CD8-positive, alpha-beta memory T cell (primary cell): ENCODE measurements around the gene WT1. TPM values are rescaled to one million over a fixed set of nuclear protein-coding genes. Genes with fewer than 3 reads are reported as not detected.

Source experiments
- CTCF ChIA-PET: fragments of 350-600 bp; sonication (Branson Sonifier 250); formaldehyde crosslinking; loops from one replicate; lab custom pipeline; 2021; ENCODE audit warnings: antibody characterized with exemption; lab: Charles Lee
- POLR2A ChIA-PET: fragments of 350-600 bp; sonication (Branson Sonifier 250); formaldehyde crosslinking; loops from one replicate; lab custom pipeline; 2021; ENCODE audit warnings: antibody characterized with exemption; lab: Charles Lee
- DNase-seq, 5 donors: peaks; one replicate each; pipeline versions ENCODE4 v3.0.0 to v3.0.0-alpha.2; 2020 to 2022; ENCODE audit warnings: mixed read lengths in 1 of 5
- H3K27ac ChIP-seq: one replicate; pipeline ENCODE4 v1.7.0; 2013; ENCODE audit warnings: low read depth, mild to moderate bottlenecking, low read length, moderate library complexity
- H3K27me3 ChIP-seq: 2 replicates; pipeline ENCODE4 v1.7.0; 2013; ENCODE audit warnings: low read length, mild to moderate bottlenecking; ENCODE audit not compliant: insufficient read depth, poor library complexity, severe bottlenecking
- H3K36me3 ChIP-seq: 2 replicates; pipeline ENCODE4 v1.7.0; 2013; ENCODE audit warnings: mild to moderate bottlenecking, low read length, moderate library complexity; ENCODE audit not compliant: insufficient read depth
- H3K4me1 ChIP-seq: 2 replicates; pipeline ENCODE4 v1.7.0; 2013; ENCODE audit warnings: mild to moderate bottlenecking, low read length, moderate library complexity; ENCODE audit not compliant: insufficient read depth
- H3K4me3 ChIP-seq: 2 replicates; pipeline ENCODE4 v1.7.0; 2013; ENCODE audit warnings: mild to moderate bottlenecking, low read length
- H3K9me3 ChIP-seq: 2 replicates; pipeline ENCODE4 v1.7.0; 2013; ENCODE audit warnings: mild to moderate bottlenecking, low read length
- H3K27ac Mint-ChIP-seq, 8 donors: one replicate each; pipeline ENCODE4 v1.8.0; 2020 to 2021; ENCODE audit warnings: mixed read lengths in 8 of 8, mild to moderate bottlenecking in 6 of 8, inconsistent platforms in 3 of 8, moderate library complexity in 3 of 8
- H3K27me3 Mint-ChIP-seq, 2 donors: one replicate each; pipeline ENCODE4 v1.8.0; 2020 to 2021; ENCODE audit warnings: mixed read lengths in 2 of 2, mild to moderate bottlenecking in 1 of 2, moderate library complexity in 1 of 2
- H3K36me3 Mint-ChIP-seq, 3 donors: one replicate each; pipeline ENCODE4 v1.8.0; 2020 to 2021; ENCODE audit warnings: mixed read lengths in 3 of 3, inconsistent platforms in 1 of 3, mild to moderate bottlenecking in 1 of 3
- H3K4me1 Mint-ChIP-seq, 3 donors: one replicate each; pipeline ENCODE4 v1.8.0; 2020 to 2021; ENCODE audit warnings: mixed read lengths in 3 of 3, inconsistent platforms in 1 of 3, mild to moderate bottlenecking in 1 of 3
- H3K4me3 Mint-ChIP-seq, 7 donors: one replicate each; pipeline ENCODE4 v1.8.0; 2020 to 2021; ENCODE audit warnings: mixed read lengths in 7 of 7, mild to moderate bottlenecking in 6 of 7, moderate library complexity in 4 of 7, inconsistent platforms in 2 of 7
- H3K9me3 Mint-ChIP-seq, 5 donors: one replicate each; pipeline ENCODE4 v1.8.0; 2020 to 2022; ENCODE audit warnings: mixed read lengths in 5 of 5, mild to moderate bottlenecking in 3 of 5, moderate library complexity in 2 of 5, inconsistent platforms in 1 of 5
- polyA plus RNA-seq: library from polyadenylated mRNA; unstranded; fragments of 300-500 nt; fragmentation: Illumina TruSeq; gene quantifications from one replicate; pipeline ENCODE4 v1.2.3, GENCODE V29; 2021
- total RNA-seq, 2 experiments: library from RNA; stranded (reverse); gene quantifications; one replicate each; pipeline ENCODE4 v1.2.3, GENCODE V29; 2021

The WT1 gene
- total and polyA plus RNA-seq, 3 experiments from 2014 or later: not detected

- POLR2A ChIA-PET: no interaction called here
- no peak for DNase-seq
- Mint-ChIP-seq H3K36me3 (peaks cover 0 to 1% (median 0%) of the 10 kb centered on the region in 3 donors), H3K9me3 (peaks cover 0 to 6% (median 3%) of the 10 kb centered on the region in 5 donors), H3K4me1 (peaks cover 23 to 43% (median 24%) of the 10 kb centered on the region in 3 donors), H3K4me3 (peak overlapping the region in 5 of 7 donors; percentile 23 to 39 (median 32)), H3K27ac (no peak overlapping the region), H3K27me3 (peaks cover 49 to 82% of the 10 kb centered on the region in 2 donors)
- H3K36me3 ChIP-seq: no peaks in the 10 kb centered on the region
- peaks cover 18% of the 10 kb centered on the region for H3K27me3 ChIP-seq
- no peak overlapping the region for H3K4me3 ChIP-seq
- peak overlapping the region; percentile 74 for H3K27ac ChIP-seq
- no peaks in the 10 kb centered on the region for H3K9me3 ChIP-seq
- CTCF ChIA-PET: no interaction called here
- no peaks in the 10 kb centered on the region for H3K4me1 ChIP-seq
Observed at GRCh38 chr11:32433101-32433913, 2.0 kb downstream of the WT1 start.

- POLR2A ChIA-PET: no interaction called here
- no peak for DNase-seq
- H3K27ac ChIP-seq: peak overlapping the region; percentile 74
- Mint-ChIP-seq H3K4me1 (peaks cover 22 to 43% (median 23%) of the 10 kb centered on the region in 3 donors), H3K27ac (no peak overlapping the region), H3K9me3 (peaks cover 0 to 6% (median 3%) of the 10 kb centered on the region in 5 donors), H3K36me3 (peaks cover 0 to 1% (median 0%) of the 10 kb centered on the region in 3 donors), H3K27me3 (peaks cover 48 to 82% of the 10 kb centered on the region in 2 donors), H3K4me3 (peak overlapping the region in 3 of 7 donors; percentile 29 to 64 (median 29))
- H3K36me3 ChIP-seq: no peaks in the 10 kb centered on the region
- H3K9me3 ChIP-seq: no peaks in the 10 kb centered on the region
- H3K4me3 ChIP-seq: no peak overlapping the region
- H3K27me3 ChIP-seq: peaks cover 13% of the 10 kb centered on the region
- CTCF ChIA-PET: no interaction called here
- H3K4me1 ChIP-seq: no peaks in the 10 kb centered on the region
Observed at GRCh38 chr11:32432565-32432964, 2.8 kb downstream of the WT1 start.

GRCh38 chr11:32430568-32431381 lies 4.6 kb downstream of the WT1 start:
- H3K4me1 ChIP-seq: no peaks in the 10 kb centered on the region
- Mint-ChIP-seq H3K4me1 (peaks cover 16 to 38% (median 19%) of the 10 kb centered on the region in 3 donors), H3K36me3 (peaks cover 0 to 1% (median 0%) of the 10 kb centered on the region in 3 donors), H3K9me3 (peaks cover 0 to 7% (median 3%) of the 10 kb centered on the region in 5 donors), H3K4me3 (no peak overlapping the region), H3K27ac (no peak overlapping the region), H3K27me3 (peaks cover 47 to 82% of the 10 kb centered on the region in 2 donors)
- H3K9me3 ChIP-seq: no peaks in the 10 kb centered on the region
- H3K36me3 ChIP-seq: no peaks in the 10 kb centered on the region
- ChIA-PET POLR2A (no interaction called here), CTCF (interaction anchor here (0.7 kb wide), 1 partner anchor 37 kb away, joined by 3 read pairs; no protein-coding TSS in a partner anchor)
- H3K4me3 ChIP-seq: no peak overlapping the region
- H3K27me3 ChIP-seq: peaks cover 13% of the 10 kb centered on the region
- H3K27ac ChIP-seq: no peak overlapping the region
- DNase-seq: no peak

- Mint-ChIP-seq H3K36me3 (peaks cover 0 to 1% (median 0%) of the 10 kb centered on the region in 3 donors), H3K4me1 (peaks cover 16 to 34% (median 18%) of the 10 kb centered on the region in 3 donors), H3K4me3 (no peak overlapping the region), H3K9me3 (peaks cover 0 to 7% (median 3%) of the 10 kb centered on the region in 5 donors), H3K27me3 (peaks cover 49 to 89% of the 10 kb centered on the region in 2 donors), H3K27ac (no peak overlapping the region)
- Histone ChIP-seq H3K36me3 (no peaks in the 10 kb centered on the region), H3K27ac (no peak overlapping the region), H3K27me3 (peaks cover 13% of the 10 kb centered on the region), H3K9me3 (no peaks in the 10 kb centered on the region), H3K4me3 (no peak overlapping the region), H3K4me1 (no peaks in the 10 kb centered on the region)
- DNase-seq: no peak
- POLR2A ChIA-PET: no interaction called here
- CTCF ChIA-PET: no interaction called here
Observed at GRCh38 chr11:32429477-32429876, 5.9 kb downstream of the WT1 start.

GRCh38 chr11:32428665-32429303 lies 6.6 kb downstream of the WT1 start:
- H3K27ac Mint-ChIP-seq: no peak overlapping the region
- peaks cover 45 to 87% of the 10 kb centered on the region in 2 donors for H3K27me3 Mint-ChIP-seq
- Histone ChIP-seq H3K9me3 (no peaks in the 10 kb centered on the region), H3K4me1 (no peaks in the 10 kb centered on the region), H3K27ac (no peak overlapping the region), H3K27me3 (peaks cover 11% of the 10 kb centered on the region), H3K36me3 (no peaks in the 10 kb centered on the region), H3K4me3 (no peak overlapping the region)
- peaks cover 0 to 1% (median 0%) of the 10 kb centered on the region in 3 donors for H3K36me3 Mint-ChIP-seq
- POLR2A ChIA-PET: no interaction called here
- peaks cover 0 to 7% (median 3%) of the 10 kb centered on the region in 5 donors for H3K9me3 Mint-ChIP-seq
- H3K4me1 Mint-ChIP-seq: peaks cover 13 to 28% (median 15%) of the 10 kb centered on the region in 3 donors
- H3K4me3 Mint-ChIP-seq: no peak overlapping the region
- DNase-seq: no peak
- CTCF ChIA-PET: no interaction called here

- peaks cover 9% of the 10 kb centered on the region for H3K27me3 ChIP-seq
- Mint-ChIP-seq H3K4me1 (peaks cover 7 to 21% (median 10%) of the 10 kb centered on the region in 3 donors), H3K9me3 (peaks cover 0 to 7% (median 3%) of the 10 kb centered on the region in 5 donors), H3K27me3 (peaks cover 42 to 86% of the 10 kb centered on the region in 2 donors), H3K4me3 (peak overlapping the region in 1 of 7 donors; percentile 14), H3K36me3 (peaks cover 0 to 1% (median 0%) of the 10 kb centered on the region in 3 donors), H3K27ac (no peak overlapping the region)
- ChIA-PET CTCF (no interaction called here), POLR2A (no interaction called here)
- no peaks in the 10 kb centered on the region for H3K4me1 ChIP-seq
- H3K36me3 ChIP-seq: no peaks in the 10 kb centered on the region
- H3K9me3 ChIP-seq: no peaks in the 10 kb centered on the region
- no peak overlapping the region for H3K4me3 ChIP-seq
- DNase-seq: no peak
- peak overlapping the region; percentile 45 for H3K27ac ChIP-seq
Observed at GRCh38 chr11:32427935-32428664, 7.2 kb downstream of the WT1 start.

GRCh38 chr11:32427616-32427934 lies 7.8 kb downstream of the WT1 start:
- Mint-ChIP-seq H3K27ac (no peak overlapping the region), H3K9me3 (peaks cover 0 to 7% (median 3%) of the 10 kb centered on the region in 5 donors), H3K4me1 (peaks cover 4 to 16% (median 5%) of the 10 kb centered on the region in 3 donors), H3K36me3 (peaks cover 0 to 1% (median 0%) of the 10 kb centered on the region in 3 donors), H3K27me3 (peaks cover 42 to 86% of the 10 kb centered on the region in 2 donors), H3K4me3 (no peak overlapping the region)
- H3K36me3 ChIP-seq: no peaks in the 10 kb centered on the region
- no peaks in the 10 kb centered on the region for H3K4me1 ChIP-seq
- H3K27me3 ChIP-seq: peaks cover 9% of the 10 kb centered on the region
- POLR2A ChIA-PET: no interaction called here
- peak overlapping the region; percentile 45 for H3K27ac ChIP-seq
- no peak overlapping the region for H3K4me3 ChIP-seq
- CTCF ChIA-PET: no interaction called here
- no peak for DNase-seq
- H3K9me3 ChIP-seq: no peaks in the 10 kb centered on the region
